Esophagus muscularis mucosa (tissue), 4 donors: ENCODE measurements around the gene STAG2.

Experiments
- CTCF ChIP-seq, 3 experiments: fragments of 200-600 bp in 2 of 3; fragments of 450-650 bp in 1 of 3; sonication (generic) in 2 of 3; IDR thresholded peaks; one replicate each; pipeline ENCODE4 v1.5.1; 2017 to 2019; ENCODE audit warnings: antibody characterized with exemption in 3 of 3, mild to moderate bottlenecking in 2 of 3, moderate library complexity in 1 of 3
- EP300 ChIP-seq: sonication (generic); formaldehyde crosslinking; IDR thresholded peaks from one replicate; pipeline ENCODE4 v1.6.1; 2017; ENCODE audit warnings: antibody characterized with exemption
- POLR2A ChIP-seq: fragments of 450-650 bp; IDR thresholded peaks from one replicate; pipeline ENCODE4 v1.6.1; 2017; ENCODE audit warnings: antibody characterized with exemption, moderate library complexity, mild to moderate bottlenecking, low read depth
- POLR2AphosphoS5 ChIP-seq, 2 donors: sonication (generic); formaldehyde crosslinking; IDR thresholded peaks; one replicate each; pipeline ENCODE4 v1.6.1; 2017; ENCODE audit warnings: antibody characterized with exemption in 2 of 2

- TF ChIP-seq POLR2AphosphoS5 (IDR thresholded peaks at IDR 0.05) (no peak), CTCF (IDR thresholded peaks at IDR 0.05) (no peak), POLR2A (no peak), EP300 (no peak)
Measured at GRCh38 chrX:124151195-124151594, 189.7 kb downstream of the STAG2 start.
